Measurements from ENCODE around the gene TECTA.

DNA sequence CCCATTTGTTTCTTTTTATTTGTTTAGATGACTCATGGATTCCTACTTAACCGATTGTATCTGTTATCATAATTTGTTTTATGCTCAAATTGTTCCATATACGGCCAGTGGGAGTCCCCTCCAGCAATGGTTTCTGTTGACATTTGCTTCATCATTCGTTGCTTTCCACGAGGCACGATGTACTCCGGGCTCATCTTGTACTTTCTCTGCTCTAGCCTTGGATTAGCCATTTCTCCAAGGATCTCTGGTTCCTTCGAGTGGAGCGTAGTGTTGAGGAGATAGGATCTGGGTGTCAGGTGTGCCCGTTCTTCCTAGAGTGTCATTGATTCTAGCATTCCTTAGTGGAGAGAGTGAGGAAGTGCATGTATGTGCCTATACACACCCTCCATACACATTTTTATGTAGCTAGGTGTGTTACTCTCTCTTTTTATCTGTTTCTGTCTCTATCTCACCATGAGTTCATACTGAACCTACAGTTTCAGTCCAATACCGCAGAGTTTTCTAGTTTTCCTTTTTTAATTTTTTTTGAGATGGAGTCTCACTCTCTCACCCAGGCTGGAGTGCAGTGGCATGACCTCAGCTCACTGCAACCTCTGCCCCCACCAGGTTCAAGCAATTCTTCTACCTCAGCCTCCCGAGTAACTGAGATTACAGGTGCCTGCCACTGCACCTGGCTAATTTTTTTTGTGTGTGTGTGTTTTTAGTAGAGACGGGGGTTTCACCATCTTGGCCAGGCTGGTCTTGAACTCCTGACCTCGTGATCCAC lies 31.4 kb downstream of the TECTA start:
- TF ChIP-seq USF2 (IDR thresholded peaks at IDR 0.05; ENCODE audit: borderline replicate concordance, low read depth, low read length): no peak
- TF ChIP-seq TAF1 (IDR thresholded peaks at IDR 0.05; ENCODE audit: borderline replicate concordance, low read depth, low read length): no peak
- no peak for TF ChIP-seq FOXM1 (IDR thresholded peaks at IDR 0.05; ENCODE audit: low read depth)
- no peak for TF ChIP-seq CTCF (IDR thresholded peaks at IDR 0.05)
- TF ChIP-seq MAX (IDR thresholded peaks at IDR 0.05; ENCODE audit: low read depth): no peak
- no peak for TF ChIP-seq USF1 (IDR thresholded peaks at IDR 0.05; ENCODE audit: borderline replicate concordance, low read depth)
- no peak for TF ChIP-seq RAD21 (IDR thresholded peaks at IDR 0.05; ENCODE audit: low read length)
- TF ChIP-seq, protein P1, sequence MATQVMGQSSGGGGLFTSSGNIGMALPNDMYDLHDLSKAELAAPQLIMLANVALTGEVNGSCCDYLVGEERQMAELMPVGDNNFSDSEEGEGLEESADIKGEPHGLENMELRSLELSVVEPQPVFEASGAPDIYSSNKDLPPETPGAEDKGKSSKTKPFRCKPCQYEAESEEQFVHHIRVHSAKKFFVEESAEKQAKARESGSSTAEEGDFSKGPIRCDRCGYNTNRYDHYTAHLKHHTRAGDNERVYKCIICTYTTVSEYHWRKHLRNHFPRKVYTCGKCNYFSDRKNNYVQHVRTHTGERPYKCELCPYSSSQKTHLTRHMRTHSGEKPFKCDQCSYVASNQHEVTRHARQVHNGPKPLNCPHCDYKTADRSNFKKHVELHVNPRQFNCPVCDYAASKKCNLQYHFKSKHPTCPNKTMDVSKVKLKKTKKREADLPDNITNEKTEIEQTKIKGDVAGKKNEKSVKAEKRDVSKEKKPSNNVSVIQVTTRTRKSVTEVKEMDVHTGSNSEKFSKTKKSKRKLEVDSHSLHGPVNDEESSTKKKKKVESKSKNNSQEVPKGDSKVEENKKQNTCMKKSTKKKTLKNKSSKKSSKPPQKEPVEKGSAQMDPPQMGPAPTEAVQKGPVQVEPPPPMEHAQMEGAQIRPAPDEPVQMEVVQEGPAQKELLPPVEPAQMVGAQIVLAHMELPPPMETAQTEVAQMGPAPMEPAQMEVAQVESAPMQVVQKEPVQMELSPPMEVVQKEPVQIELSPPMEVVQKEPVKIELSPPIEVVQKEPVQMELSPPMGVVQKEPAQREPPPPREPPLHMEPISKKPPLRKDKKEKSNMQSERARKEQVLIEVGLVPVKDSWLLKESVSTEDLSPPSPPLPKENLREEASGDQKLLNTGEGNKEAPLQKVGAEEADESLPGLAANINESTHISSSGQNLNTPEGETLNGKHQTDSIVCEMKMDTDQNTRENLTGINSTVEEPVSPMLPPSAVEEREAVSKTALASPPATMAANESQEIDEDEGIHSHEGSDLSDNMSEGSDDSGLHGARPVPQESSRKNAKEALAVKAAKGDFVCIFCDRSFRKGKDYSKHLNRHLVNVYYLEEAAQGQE (IDR thresholded peaks at IDR 0.05; ENCODE audit: low read depth, low read length): no peak
- TF ChIP-seq SMC3 (IDR thresholded peaks at IDR 0.05; ENCODE audit: low read depth, low read length): no peak
- no peak for TF ChIP-seq GABPA (IDR thresholded peaks at IDR 0.05; ENCODE audit: low read depth)
